Stimulated activated CD8-positive, alpha-beta memory T cell treated with anti-CD3 and anti-CD28 coated beads, Interleukin-4, amount 100 ng/mL, for 1 hour (primary cell): Measurements from ENCODE around the gene ZNF358.
"Not testable (repeated sequence)": the region's sequence is repeated elsewhere in the genome, so short reads cannot be mapped to it uniquely, and the experiment has no call there.

Source experiments
- DNase-seq, 2 donors: peaks; one replicate each; pipeline ENCODE4 v3.0.0-alpha.2; 2020; ENCODE audit warnings: low read depth in 2 of 2, low spot score in 1 of 2

Gene ZNF358

GRCh38 chr19:7535047-7535997, 19.4 kb downstream of the ZNF358 start, which contains the start of gene PNPLA6:
Gene PNPLA6, plus strand, starts transcription at chr19:7535717. Its CDS starts 72 bp downstream, at chr19:7535789.
- DNase-seq: peak; percentile 74 to 86

GRCh38 chr19:7535998-7536695, 20.2 kb downstream of the ZNF358 start:
- no peak for DNase-seq

- DNase-seq: not testable (repeated sequence)
Measured at GRCh38 chr19:7538990-7539389, 23.1 kb downstream of the ZNF358 start.

GRCh38 chr19:7539827-7540425, 24.0 kb downstream of the ZNF358 start:
- DNase-seq: no peak

- no peak for DNase-seq
Measured at GRCh38 chr19:7540761-7541474, 25.0 kb downstream of the ZNF358 start.

- DNase-seq: no peak
Measured at GRCh38 chr19:7541475-7541824, 25.5 kb downstream of the ZNF358 start.

- no peak for DNase-seq
Measured at GRCh38 chr19:7541828-7542443, 26.0 kb downstream of the ZNF358 start.

GRCh38 chr19:7542556-7543348, 26.8 kb downstream of the ZNF358 start:
- DNase-seq: no peak

GRCh38 chr19:7544626-7545025, 28.7 kb downstream of the ZNF358 start:
- DNase-seq: no peak

- DNase-seq: no peak
Measured at GRCh38 chr19:7545300-7545699, 29.4 kb downstream of the ZNF358 start.

GRCh38 chr19:7545904-7546303, 30.0 kb downstream of the ZNF358 start:
- no peak for DNase-seq

GRCh38 chr19:7547159-7547558, 31.3 kb downstream of the ZNF358 start:
- no peak for DNase-seq

GRCh38 chr19:7549429-7550148, 33.7 kb downstream of the ZNF358 start:
- DNase-seq: no peak

- no peak for DNase-seq
Measured at GRCh38 chr19:7550169-7550770, 34.4 kb downstream of the ZNF358 start.

- DNase-seq: no peak
Measured at GRCh38 chr19:7550987-7551761, 35.3 kb downstream of the ZNF358 start.

- no peak for DNase-seq
Measured at GRCh38 chr19:7552781-7553180, 36.9 kb downstream of the ZNF358 start.

GRCh38 chr19:7554565-7554964, 38.7 kb downstream of the ZNF358 start:
- DNase-seq: no peak
